Amygdala (tissue), 56 donors: Measurements from ENCODE around the gene DCAF11.
"Not testable (repeated sequence)": the region's sequence is repeated elsewhere in the genome, so short reads cannot be mapped to it uniquely, and the experiment has no call there.

Source experiments
- DNase-seq, 56 donors: peaks; one replicate each; lab custom pipeline; 2025; lab: John Stamatoyannopoulos, UW

The DCAF11 gene

DNA sequence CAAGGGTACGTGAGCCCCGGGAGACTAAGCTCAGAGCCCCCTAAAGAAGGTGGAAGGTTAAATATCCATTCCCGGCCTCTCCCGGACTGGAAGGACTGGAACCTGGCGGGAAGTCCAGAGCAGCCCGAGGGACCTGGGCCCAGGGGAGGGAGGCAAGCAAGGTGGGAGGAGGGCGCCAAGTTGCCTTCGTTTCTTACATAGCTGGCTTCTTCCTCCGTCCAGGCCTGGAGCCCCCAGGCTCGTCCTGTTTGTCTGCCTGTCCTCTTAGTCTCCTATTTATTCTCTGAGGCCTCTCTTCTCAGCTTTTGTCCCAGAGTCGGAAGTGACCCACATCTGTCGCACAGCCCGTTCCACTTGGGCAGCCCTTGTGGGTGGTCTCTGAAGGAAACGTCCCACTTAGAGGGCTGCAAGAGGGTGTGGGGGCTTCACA lies 19.7 kb upstream of the DCAF11 start:
- no peak for DNase-seq

DNA sequence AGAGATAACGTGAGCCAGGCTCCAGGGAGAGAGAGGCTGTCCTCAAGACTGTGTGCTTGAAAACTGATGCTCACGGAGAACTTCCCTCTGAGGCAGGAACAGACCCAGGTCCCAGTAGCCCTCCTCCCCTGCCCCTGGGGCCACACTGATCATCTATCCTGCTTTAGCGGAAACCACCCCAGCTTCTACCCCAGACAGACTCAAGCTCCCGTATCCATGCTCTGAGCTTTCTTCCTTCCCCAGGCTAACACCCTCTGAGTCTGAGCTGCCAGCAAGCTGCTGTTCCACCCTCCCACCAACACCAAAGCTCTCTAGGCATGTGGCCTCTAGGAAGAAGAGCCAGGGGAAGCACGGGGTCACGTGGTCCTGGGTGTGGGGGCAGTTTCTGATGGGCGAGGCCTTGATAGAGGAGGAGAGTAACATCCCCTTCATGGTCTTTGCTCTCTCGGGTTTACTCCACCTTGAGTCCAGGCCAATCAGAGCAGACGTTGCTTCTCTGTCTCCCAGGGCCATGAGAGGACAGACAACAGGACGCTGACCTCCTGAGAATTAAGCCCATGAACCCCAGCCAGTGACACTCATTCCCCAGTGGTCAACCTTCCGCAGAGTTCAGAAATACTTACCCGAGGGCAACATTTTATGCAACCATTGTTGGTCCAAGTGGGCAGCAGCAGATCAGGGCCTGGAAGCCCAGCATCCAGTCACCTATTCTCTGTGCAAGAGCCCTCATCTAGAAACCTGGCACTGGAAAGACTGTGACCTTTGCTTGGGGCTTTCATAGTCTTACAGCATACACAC lies 19.1 kb upstream of the DCAF11 start:
- peak in 5 of 56 donors; percentile 11 to 33 (median 15) for DNase-seq

- no peak for DNase-seq
These were observed 17.9 kb upstream of the DCAF11 start for GRCh38 chr14:24096545-24097181.

DNA sequence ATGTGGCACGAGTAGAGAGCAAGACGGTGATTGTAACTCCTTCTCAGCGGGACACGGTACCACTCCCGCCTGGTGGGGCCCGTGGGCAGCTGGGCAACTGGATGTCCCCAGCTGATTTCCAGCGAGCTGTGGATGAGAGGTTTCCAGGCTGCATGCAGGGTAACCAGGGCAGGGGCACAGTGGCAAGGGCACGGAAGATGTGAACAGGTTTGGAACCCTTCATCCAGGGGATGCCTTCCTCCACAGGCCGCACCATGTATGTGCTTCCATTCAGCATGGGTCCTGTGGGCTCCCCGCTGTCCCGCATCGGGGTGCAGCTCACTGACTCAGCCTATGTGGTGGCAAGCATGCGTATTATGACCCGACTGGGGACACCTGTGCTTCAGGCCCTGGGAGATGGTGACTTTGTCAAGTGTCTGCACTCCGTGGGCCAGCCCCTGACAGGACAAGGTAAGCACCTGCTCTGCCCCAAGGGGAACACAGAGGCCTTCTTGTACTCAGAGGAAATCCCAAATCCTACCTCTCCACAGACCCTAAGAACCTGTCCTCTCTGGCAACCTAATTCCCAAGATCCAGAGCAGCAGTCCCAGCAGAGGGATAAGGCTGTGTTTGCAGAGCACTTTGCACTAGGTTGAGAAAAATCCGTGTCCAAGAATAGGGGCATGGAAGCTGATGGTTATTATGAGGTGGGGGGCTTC lies 16.2 kb upstream of the DCAF11 start:
- no peak for DNase-seq

DNA sequence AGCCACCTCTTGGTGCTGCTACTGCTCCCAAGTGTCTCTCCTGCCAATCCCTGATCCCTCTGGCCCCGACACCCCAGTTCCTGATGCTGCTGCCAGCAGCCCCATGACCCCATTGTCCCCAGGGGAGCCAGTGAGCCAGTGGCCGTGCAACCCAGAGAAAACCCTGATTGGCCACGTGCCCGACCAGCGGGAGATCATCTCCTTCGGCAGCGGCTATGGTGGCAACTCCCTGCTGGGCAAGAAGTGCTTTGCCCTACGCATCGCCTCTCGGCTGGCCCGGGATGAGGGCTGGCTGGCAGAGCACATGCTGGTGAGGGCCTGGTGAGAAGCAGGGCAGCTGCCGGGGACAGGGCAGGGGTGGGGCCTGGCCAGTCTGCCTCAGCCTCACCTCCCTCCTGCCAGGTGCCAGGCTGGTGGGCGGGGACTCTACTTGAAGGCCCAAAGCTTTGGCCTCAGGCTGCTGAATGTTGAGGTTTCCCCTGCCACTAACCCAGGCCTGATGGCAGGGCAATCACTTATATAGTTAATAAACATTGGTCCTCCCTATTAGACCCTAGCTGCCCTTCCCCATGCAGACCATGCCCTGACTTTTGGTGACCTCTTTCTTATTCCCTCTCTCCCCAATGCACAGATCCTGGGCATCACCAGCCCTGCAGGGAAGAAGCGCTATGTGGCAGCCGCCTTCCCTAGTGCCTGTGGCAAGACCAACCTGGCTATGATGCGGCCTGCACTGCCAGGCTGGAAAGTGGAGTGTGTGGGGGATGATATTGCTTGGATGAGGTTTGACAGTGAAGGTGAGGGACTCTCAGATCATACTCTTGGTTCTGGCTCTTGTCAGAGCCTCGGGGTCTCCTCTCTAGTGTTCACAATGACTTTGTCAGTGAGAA lies 15.4 kb upstream of the DCAF11 start:
- DNase-seq: peak in 6 of 56 donors; percentile 6 to 54 (median 16)

- no peak for DNase-seq
These were observed 14.2 kb upstream of the DCAF11 start for GRCh38 chr14:24100197-24100981.

- DNase-seq: no peak
These were observed 13.5 kb upstream of the DCAF11 start for GRCh38 chr14:24100982-24101494.

DNA sequence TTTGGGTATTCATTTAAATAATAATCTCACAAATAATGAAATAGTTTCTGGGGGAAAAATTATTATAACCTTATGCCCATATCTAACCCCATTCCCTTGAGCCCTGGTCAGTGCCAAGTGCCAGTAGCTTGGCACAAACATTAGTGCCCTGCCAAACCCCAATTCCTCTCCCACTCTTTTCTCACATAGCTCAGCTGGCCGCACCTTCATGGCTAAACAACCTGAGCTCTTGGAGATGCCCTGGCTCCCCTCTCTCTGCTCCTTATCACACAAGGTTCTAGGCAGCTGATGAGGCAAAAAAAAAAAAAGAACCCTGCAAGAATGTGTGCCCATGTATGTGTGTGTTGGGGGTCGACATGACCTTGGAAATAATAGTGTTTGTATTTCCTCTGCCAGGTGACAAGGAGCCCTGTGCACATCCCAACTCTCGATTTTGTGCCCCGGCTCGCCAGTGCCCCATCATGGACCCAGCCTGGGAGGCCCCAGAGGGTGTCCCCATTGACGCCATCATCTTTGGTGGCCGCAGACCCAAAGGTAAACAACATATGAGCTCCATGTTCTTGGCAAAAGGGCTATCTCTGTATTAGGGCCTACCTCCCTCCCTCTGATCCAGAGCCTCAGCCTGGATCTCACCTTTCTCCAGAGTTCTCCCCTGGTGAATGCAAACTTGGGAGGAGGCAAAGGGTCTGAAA lies 12.1 kb upstream of the DCAF11 start:
- DNase-seq: no peak

DNA sequence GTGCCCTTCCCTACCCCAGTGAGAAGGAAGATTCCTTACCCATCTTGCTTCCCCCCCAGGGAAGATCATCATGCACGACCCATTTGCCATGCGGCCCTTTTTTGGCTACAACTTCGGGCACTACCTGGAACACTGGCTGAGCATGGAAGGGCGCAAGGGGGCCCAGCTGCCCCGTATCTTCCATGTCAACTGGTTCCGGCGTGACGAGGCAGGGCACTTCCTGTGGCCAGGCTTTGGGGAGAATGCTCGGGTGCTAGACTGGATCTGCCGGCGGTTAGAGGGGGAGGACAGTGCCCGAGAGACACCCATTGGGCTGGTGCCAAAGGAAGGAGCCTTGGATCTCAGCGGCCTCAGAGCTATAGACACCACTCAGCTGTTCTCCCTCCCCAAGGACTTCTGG lies 11.1 kb upstream of the DCAF11 start:
- DNase-seq: no peak

GRCh38 chr14:24105609-24106239 lies 8.9 kb upstream of the DCAF11 start:
- not testable (repeated sequence) for DNase-seq

GRCh38 chr14:24106672-24107271 lies 7.8 kb upstream of the DCAF11 start:
- DNase-seq: no peak

- no peak for DNase-seq
These were observed 6.2 kb upstream of the DCAF11 start for GRCh38 chr14:24108336-24108874.

DNA sequence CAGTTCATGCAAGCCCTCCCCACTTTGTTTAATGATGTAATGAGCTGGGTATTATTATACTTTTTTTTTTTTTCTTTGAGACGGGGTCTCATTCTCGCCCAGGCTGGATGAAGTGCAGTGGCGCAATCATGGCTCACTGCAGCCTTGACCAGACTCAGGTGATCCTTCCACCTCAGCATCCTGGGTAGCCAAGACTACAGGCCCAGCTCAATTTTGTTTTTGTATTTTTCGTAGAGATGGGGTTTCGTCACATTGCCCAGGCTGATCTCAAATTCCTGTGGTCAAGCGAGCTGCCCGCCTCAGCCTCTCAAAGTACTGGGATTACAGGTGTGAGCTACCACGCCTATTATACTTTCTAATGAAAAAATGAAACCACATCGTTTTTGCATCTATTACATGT lies 4.5 kb upstream of the DCAF11 start:
- no peak for DNase-seq

DNA sequence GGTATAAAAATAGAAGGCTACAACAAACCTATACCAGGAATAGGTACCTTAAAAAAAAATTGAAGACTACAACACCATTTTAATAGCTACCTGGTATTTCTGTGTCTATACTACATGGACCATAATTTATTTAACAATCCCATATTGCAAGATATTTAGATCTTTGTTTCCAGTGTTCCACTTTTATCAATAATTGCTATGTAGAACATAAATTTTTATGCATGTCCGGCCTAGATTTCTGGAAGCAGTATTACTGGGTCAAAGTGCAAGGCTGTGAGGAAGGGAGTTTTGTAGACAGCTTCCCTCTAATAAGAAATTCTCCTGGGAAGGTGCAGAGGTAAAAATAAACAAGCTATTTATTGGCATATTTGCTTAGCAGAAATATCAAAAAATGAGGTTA lies 4.1 kb upstream of the DCAF11 start:
- DNase-seq: no peak

GRCh38 chr14:24113379-24113800 lies 1.2 kb upstream of the DCAF11 start:
- DNase-seq: no peak

GRCh38 chr14:24113801-24114531 lies 611 bp upstream of the DCAF11 start:
- peak in 53 of 56 donors; percentile 60 to 95 (median 85) for DNase-seq
